ENCODE results near the gene BCAT1.
"Not testable (repeated sequence)": the region's sequence is repeated elsewhere in the genome, so short reads cannot be mapped to it uniquely, and the experiment has no call there.

The BCAT1 gene

GRCh38 chr12:24880732-24881131 is 68.2 kb downstream of the BCAT1 start:
- no peak overlapping the region for H3K4me3 ChIP-seq (ENCODE audit: control insufficient read depth, low read depth, low read length)
- DNase-seq (ENCODE audit: low read depth): no peak
- TF ChIP-seq, protein P1, sequence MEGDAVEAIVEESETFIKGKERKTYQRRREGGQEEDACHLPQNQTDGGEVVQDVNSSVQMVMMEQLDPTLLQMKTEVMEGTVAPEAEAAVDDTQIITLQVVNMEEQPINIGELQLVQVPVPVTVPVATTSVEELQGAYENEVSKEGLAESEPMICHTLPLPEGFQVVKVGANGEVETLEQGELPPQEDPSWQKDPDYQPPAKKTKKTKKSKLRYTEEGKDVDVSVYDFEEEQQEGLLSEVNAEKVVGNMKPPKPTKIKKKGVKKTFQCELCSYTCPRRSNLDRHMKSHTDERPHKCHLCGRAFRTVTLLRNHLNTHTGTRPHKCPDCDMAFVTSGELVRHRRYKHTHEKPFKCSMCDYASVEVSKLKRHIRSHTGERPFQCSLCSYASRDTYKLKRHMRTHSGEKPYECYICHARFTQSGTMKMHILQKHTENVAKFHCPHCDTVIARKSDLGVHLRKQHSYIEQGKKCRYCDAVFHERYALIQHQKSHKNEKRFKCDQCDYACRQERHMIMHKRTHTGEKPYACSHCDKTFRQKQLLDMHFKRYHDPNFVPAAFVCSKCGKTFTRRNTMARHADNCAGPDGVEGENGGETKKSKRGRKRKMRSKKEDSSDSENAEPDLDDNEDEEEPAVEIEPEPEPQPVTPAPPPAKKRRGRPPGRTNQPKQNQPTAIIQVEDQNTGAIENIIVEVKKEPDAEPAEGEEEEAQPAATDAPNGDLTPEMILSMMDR (conservative IDR thresholded peaks at IDR 0.05; ENCODE audit: control insufficient read depth, insufficient read depth, low read depth, low read length): no peak

GRCh38 chr12:24879644-24880043 is 69.3 kb downstream of the BCAT1 start:
- no peak for DNase-seq (ENCODE audit: low read depth)
- TF ChIP-seq, protein P1 (conservative IDR thresholded peaks at IDR 0.05; ENCODE audit: control insufficient read depth, insufficient read depth, low read depth, low read length): no peak
- H3K4me3 ChIP-seq (ENCODE audit: control insufficient read depth, low read depth, low read length): no peak overlapping the region

GRCh38 chr12:24875014-24875413 is 73.9 kb downstream of the BCAT1 start:
- TF ChIP-seq, protein P1 (conservative IDR thresholded peaks at IDR 0.05; ENCODE audit: control insufficient read depth, insufficient read depth, low read depth, low read length): no peak
- no peak overlapping the region for H3K4me3 ChIP-seq (ENCODE audit: control insufficient read depth, low read depth, low read length)
- DNase-seq (ENCODE audit: low read depth): no peak

DNA sequence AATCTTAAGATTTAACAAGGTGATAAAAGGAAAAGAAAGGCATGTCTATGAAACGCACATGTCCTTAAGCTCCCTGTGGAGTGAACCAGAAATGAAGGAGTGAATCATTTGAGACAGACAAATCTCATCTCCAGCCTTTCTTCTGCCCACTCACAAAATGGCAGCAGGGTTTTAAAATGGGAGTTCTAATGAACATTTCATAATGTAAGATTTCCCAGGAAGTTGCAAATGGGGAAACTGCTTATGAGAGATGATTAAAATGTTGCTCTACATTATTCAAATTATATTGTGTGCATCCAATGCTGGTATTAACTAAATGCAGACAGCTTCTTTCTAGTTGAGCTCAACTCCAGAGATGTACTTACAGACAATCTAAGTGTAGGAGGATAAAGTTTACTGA is 76.7 kb downstream of the BCAT1 start:
- TF ChIP-seq, protein P1 (conservative IDR thresholded peaks at IDR 0.05; ENCODE audit: control insufficient read depth, insufficient read depth, low read depth, low read length): no peak
- no peak overlapping the region for H3K4me3 ChIP-seq (ENCODE audit: control insufficient read depth, low read depth, low read length)
- DNase-seq (ENCODE audit: low read depth): no peak

DNA sequence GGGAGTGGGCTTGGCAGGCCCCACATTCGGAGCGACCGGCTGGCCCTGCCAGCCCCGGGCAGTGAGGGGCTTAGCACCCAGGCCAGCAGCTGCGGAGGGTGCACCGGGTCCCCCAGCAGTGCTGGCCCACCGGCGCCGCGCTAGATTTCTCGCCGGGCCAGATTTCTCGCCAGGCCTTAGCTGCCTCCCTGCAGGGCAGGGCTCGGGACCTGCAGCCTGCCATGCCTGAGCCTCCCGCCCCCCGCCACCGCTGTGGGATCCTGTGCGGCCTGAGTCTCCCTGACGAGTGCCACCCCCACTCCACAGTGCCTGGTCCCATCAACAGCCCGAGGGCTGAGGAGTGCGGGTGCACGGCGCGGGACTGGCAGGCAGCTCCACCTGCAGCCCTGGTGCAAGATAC is 82.8 kb downstream of the BCAT1 start:
- H3K4me3 ChIP-seq (ENCODE audit: control insufficient read depth, low read depth, low read length): not testable (repeated sequence)

GRCh38 chr12:24864796-24865125 is 84.1 kb downstream of the BCAT1 start:
- no peak overlapping the region for H3K4me3 ChIP-seq (ENCODE audit: control insufficient read depth, low read depth, low read length)
- TF ChIP-seq, protein P1 (conservative IDR thresholded peaks at IDR 0.05; ENCODE audit: control insufficient read depth, insufficient read depth, low read depth, low read length): no peak
- no peak for DNase-seq (ENCODE audit: low read depth)

More for the DNA sequence above, 82.8 kb downstream of the BCAT1 start:
- not testable (repeated sequence) for DNase-seq (ENCODE audit: low read depth)

DNA sequence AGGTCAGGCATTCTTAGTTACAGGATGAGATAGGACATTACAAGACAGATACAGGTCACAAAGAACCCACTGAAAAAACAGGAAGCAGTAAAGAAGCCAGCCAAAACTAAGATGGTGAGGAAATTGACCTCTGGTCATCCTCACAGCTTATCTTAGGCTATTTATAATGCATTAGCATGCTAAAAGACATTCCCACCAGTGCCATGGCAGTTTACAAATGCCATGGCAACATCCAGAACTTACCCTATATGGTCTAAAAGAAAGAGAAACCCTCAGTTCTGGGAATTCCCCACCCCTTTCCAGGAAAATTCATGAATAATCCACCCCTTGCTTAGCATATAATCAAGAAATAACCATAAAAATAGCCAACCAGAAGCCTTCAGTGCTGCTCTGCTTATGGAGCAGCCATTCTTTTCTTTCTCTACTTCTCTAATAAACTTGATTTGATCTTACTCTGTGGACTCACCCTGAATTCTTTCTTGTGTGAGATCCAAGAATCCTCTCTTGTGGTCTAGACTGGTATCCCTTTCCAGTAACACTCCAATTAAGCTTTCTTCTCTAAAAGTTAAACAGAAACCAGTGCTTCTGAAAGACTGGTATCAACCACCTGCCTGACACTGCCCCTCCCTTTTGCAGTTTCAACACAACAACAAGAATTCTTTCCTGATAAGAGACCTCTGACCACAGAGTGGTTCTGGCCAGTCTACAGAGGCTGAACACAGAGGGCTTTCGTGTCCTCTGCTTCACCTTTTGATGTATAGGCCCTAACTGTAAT is 86.9 kb downstream of the BCAT1 start:
- DNase-seq (ENCODE audit: low read depth): no peak
- no peak overlapping the region for H3K4me3 ChIP-seq (ENCODE audit: control insufficient read depth, low read depth, low read length)
- TF ChIP-seq, protein P1 (conservative IDR thresholded peaks at IDR 0.05; ENCODE audit: control insufficient read depth, insufficient read depth, low read depth, low read length): no peak
